B cell (primary cell): ENCODE data around the gene ADAMTS2.

ENCODE experiments used
- CTCF ChIP-seq: fragments of 200-600 bp; IDR thresholded peaks from one replicate; pipeline ENCODE4 v1.8.0; 2022; ENCODE audit warnings: antibody characterized with exemption, mild to moderate bottlenecking
- EZH2 ChIP-seq: IDR thresholded peaks from 2 replicates; pipeline ENCODE4 v1.6.1; 2012; ENCODE audit warnings: borderline replicate concordance, low read depth, mild to moderate bottlenecking, moderate library complexity, low read length; ENCODE audit not compliant: insufficient read depth, poor library complexity, severe bottlenecking

GRCh38 chr5:179079165-179079987 is 265.9 kb downstream of the ADAMTS2 start:
- no peak for TF ChIP-seq CTCF
- TF ChIP-seq EZH2: no peak
